NOMO-1 (cell line): ENCODE data around the gene THUMPD3.

Experiments
- DNase-seq, 2 experiments: peaks; one replicate each; lab custom pipeline; 2025; ENCODE audit not compliant: unreplicated experiment in 2 of 2; lab: John Stamatoyannopoulos, UW

The THUMPD3 gene

DNA sequence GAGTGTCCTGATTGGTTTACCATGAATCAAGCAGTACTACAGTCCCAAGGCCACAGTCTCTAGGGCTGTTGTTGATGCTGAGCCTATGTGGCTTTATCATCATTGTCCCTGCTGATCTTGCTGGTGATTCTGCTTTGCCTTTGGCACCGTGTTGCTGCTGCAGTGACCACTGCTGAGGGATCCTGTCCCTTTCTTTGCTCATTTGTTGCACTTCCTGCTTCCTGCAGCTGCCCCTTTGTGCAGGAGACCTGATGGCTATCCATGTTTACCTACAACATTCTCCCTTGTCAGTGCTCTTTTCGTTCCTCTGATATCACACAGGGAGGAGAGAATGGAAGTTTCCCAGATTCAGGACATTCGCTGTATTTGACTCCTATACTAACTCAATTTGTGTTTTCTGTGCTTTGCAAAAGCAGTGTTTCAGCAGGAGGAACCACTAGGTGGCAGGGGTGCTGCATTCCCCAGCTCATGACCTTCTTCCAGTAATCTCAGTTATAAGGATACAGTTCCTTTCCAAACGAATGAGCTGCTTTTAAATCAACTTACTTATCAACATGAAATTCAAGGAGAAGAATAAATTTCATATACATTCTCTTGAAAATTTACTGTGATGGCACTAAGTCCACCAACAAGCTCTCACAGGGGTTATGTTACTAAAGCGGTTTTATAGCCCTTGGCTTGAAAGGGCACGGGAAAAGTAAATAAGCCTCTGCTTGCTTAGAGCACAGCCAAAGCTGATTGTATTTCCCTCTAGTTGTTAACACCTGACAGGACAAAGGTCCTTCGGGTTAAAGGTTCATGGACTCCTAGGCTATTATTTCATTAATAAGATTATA lies 9.7 kb upstream of the THUMPD3 start:
- peak; percentile 49 to 74 for DNase-seq

DNA sequence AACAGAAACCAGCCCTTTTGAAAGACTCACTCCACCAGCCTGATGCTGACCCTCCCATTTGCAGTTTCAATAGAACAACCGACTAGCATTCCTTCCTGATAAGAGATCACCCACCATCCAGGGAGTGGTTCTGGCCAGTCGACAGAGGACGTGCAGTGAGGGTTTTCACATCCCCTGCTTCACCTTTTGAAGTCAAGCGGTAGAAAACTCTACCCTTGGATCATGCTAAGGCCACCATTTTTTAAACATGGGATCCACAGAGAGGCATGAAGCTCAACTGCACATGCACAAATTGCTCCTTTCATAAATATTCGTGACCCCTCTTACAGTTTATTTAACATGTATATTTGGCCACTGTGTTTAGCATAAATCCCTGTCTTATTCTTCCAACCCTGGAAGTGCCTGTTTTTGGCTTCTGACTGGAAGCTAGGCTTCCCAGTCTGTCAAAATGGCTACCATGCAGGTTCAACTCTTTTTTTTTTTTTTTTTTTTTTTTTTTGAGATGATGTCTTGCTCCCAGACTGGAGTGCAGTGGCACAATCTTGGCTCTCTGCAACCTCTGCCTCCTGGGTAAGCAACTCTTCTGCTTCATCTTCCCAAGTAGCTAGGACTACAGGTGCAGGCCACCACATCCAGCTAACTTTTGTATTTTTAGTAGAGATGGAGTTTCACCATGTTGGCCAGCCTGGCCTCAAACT lies 1.0 kb upstream of the THUMPD3 start:
- DNase-seq: no peak

DNA sequence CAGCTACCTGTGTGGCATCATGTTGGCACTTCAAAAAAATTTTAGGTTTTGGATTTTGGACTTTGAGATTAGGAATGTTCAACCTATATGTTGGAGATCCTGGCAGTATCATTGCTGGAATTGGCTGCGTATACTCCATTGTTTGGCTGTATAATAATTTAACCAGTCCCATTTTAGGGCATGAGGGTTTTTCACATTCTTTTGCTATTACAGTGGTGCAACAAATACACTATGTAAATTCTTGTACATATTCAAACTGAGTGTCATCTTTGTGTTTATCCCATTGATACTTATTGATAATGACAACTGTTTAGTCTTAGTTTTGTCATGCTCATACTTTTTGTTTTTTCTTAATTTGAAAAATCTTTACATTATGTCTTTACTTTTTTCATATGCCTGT lies 6.7 kb downstream of the THUMPD3 start:
- no peak for DNase-seq

DNA sequence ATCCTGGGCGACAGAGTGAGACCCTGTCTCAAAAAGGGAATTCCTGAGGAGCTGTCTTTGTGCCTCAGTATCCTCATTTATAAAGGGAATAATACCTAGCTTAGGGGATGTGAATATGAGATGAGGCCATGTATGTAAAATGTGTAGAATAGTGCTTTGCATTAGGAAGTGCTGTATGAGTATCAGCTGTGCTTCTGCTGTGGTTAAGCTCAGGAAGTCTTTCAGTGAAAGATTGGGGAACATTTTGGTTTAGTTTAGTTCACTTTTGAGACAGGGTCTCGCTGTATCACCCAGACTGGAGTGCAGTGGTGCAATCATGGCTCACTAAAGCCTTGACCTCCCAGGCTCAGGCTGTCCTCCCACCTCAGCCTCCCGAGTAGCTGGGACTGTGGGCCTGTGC lies 10.6 kb downstream of the THUMPD3 start:
- DNase-seq: no peak

DNA sequence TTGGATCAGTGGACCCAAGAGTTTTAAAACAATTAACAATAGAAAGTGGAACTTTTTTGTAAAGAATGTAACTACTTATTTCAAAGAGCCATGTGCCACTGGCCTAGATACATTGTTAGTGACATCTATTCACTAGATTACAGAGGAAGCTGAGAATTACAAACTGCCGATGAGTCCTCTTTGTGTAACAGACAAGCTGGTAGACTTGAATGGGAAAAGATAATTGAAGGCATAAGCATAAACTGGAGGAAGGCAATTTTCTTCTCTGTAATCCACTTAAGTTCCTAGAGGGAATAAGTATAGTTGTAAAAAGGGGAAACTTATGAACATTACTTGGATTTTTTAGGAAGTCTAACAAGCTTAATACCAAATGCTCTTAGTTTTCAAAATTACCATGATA lies 15.1 kb downstream of the THUMPD3 start:
- DNase-seq: no peak

- DNase-seq: no peak
These were observed 16.5 kb downstream of the THUMPD3 start for GRCh38 chr3:9379327-9379726.

DNA sequence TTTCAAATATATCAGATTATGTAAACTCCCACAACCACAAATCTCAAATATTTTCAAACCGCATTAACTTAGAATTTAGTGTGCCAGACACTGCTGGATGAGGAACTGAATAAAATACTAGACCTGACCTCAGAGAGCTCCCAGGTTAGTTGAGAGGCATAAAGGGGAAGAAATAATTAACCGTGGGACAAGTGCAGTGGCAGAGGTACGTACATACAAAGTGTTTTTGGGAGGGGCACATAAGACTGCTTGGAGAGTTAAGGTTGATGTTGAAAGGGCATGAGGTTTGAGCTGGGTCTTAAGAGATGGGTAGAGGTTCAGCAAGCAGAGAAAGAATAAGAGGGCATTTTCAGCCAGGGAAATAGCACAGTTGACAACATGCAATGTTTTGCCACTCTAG lies 17.2 kb downstream of the THUMPD3 start:
- DNase-seq: no peak

DNA sequence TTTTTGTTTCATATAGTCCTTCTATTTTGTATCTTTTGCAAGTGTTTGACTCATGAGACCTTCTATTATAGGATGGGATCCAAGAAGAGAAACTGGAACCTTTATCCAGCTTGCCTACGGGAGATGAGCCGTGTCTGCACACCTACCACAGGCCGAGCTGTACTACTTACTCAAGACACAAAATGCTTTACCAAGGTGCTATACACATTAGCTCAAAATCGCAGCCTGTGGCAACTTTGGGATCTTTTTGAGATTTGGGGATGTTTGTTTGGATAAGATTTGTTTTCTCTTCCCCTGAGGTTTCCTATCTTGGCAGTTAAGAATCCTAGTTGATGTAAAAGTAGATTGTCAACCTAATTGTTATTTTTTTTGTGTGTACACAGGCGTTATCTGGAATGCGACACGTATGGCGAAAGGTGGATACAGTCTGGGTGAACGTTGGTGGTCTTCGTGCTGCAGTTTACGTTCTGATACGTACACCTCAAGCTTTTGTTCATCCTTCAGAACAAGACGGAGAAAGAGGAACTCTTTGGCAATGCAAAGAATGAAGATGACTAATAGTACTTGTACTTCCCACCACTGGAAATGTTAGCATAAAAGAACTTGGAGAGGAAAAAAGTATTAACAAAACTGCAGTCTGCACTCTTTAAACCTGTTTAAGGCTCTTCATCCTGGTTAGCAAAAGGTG lies 21.4 kb downstream of the THUMPD3 start:
- no peak for DNase-seq

GRCh38 chr3:9385187-9386077 lies 22.6 kb downstream of the THUMPD3 start:
- no peak for DNase-seq

- DNase-seq: no peak
These were observed 23.2 kb downstream of the THUMPD3 start for GRCh38 chr3:9386078-9386459.

GRCh38 chr3:9386501-9387321 lies 23.9 kb downstream of the THUMPD3 start:
- DNase-seq: no peak

GRCh38 chr3:9387322-9387655 lies 24.4 kb downstream of the THUMPD3 start:
- DNase-seq: no peak

DNA sequence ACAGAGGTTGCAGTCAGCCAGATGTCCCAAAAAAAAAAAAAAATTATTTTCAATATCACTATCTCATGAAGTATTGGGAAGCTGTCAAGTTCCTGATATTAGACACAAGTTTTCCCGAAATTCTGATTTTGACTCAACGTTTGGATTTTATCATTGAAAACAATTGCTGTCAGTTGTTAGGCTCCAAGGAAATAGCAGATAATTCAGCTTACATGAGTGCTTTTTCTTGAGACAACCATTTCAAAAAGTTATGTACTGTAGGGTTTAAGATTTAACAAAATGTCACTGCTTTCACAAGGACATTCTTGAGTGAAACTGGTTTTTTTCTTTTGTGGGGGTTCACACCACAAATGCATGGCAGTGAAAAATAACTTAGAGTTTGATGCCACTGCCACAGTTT lies 25.3 kb downstream of the THUMPD3 start:
- no peak for DNase-seq

DNA sequence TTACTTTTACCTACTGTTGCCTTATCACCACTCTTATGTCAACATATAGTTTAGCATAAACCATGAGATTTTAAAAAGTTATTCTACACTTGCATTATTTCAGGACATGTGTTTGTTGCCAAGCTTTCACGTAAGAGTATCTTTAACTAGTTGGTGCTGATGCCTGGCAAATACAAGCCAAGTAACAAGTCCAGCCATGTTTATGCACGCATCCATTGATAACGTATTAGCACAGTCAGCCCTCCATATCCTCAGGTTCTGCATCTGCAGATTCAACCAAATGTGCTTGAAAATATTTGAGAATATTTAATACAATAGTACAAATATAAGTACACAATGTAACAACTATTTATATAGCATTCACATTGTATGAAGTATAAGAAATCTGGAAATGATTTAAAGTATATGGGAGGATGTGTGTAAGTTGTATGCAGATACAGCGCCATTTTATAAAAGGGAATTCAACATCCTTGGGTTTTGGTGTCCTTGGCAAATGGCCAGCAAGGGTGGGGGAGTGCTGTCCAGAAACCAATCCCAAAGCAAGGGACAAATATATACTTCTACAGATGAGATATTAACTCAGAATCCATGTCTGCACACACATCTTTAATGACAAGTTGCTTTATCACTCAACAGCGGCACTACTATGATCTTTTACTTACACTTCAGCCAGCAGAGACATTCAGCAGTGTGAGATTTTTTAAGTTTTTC lies 25.9 kb downstream of the THUMPD3 start:
- no peak for DNase-seq

DNA sequence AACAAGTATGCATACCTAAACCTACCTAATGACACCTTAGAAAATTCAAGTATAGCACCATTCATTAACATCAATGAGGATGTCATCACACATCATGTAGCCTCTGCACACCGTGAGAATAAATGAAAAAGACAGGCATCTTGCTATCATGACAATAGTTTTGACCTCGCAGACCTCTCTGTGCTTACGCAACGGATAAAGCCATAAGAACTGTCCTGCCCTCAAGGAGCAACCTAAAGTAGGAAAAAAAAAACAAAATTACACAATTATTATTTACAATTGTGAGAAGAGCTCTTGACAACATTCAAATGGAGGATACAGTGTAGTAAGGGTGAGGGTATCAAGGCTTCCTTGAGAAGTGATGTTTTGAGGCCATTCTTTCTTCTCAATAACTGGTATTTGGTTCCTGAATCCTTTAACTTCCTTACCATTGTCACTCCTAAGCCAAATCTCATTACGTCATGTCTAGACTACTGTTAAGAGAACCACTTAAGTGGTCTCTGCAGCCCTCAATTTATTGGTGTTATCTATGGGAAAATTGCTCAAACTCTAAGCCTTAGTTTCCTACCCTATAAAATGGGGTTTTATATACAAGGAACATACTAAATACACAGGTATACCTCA lies 27.5 kb downstream of the THUMPD3 start:
- DNase-seq: no peak

- no peak for DNase-seq
These were observed 29.2 kb downstream of the THUMPD3 start for GRCh38 chr3:9392041-9392440.

DNA sequence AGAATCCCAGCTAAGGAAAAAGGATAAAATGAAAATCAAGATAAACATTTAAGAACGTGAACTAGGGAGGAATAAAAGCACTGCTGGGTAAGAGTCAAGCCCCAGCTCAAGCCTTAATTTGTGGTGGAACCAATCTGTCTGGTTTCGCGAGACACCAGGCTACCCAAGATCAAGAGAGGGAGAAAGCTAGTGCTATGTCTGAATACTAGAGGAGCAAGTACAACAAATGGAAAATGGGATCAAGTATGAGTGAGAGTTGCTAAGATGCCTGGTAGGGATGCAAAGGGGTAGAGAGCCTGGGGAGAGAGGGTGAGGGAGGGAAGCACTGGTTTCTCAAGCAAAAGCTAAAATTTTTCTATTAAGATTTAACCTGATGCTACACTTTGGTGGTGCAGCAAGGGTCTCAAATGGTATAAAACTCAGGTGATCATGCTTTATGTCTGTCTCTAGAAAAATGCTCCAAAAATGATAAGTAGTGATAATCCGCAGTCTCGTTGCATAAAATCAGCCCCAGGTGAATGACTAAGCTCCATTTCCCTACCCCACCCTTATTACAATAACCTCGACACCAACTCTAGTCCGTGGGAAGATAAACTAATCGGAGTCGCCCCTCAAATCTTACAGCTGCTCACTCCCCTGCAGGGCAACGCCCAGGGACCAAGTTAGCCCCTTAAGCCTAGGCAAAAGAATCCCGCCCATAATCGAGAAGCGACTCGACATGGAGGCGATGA lies 32.9 kb downstream of the THUMPD3 start:
- no peak for DNase-seq

DNA sequence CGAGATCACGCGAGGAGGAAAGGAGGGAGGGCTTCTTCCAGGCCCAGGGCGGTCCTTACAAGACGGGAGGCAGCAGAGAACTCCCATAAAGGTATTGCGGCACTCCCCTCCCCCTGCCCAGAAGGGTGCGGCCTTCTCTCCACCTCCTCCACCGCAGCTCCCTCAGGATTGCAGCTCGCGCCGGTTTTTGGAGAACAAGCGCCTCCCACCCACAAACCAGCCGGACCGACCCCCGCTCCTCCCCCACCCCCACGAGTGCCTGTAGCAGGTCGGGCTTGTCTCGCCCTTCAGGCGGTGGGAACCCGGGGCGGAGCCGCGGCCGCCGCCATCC lies 33.4 kb downstream of the THUMPD3 start:
- DNase-seq: peak; percentile 92 to 98
